ENCODE data around the gene IL10RB. TPM values are rescaled to one million over a fixed set of nuclear protein-coding genes. Genes with fewer than 3 reads are reported as not detected.

The IL10RB gene
- total and polyA plus RNA-seq, 8 donors, result 11.9 to 25.1 (median 14.0) TPM

DNA sequence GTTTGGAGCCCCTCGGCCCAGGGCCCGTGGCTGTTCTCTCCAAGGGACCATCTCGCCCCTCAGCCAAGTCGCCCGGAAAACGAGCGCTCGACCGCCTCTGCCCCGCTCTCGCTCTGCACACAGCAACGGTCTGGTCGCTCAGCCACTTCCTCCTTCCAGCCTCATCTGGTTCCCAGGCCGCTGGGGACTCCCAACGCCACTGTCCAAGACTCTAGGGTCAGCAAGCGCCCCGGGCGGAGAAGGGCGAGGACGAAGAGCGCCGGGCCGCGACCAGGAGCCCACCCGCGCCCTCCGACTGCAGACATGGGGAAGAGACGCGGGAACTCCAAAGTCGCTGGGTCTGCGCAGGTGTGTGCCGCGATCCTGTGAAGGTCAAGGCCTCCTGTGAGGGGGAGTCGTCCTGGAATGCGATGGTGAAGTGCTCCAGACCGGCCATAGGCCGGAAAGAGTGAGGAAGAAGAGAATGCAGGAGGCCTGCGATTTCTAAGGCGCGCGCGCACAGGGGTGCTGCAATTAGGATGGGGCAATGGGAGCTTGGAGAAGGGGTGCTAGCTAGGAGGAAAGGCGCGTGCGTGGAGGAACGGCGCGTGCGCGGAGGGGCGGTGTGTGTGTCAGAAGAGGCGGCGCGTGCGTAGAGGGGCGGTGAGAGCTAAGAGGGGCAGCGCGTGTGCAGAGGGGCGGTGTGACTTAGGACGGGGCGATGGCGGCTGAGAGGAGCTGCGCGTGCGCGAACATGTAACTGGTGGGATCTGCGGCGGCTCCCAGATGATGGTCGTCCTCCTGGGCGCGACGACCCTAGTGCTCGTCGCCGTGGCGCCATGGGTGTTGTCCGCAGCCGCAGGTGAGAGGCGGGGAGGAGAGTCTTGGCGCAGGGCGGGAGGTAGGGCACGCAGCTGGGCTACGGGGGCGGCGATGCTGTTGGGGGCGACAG, 58.4 kb downstream of the IL10RB start, which contains the start of gene IFNAR1:
Gene IFNAR1, plus strand, starts transcription at position 680 of the 931 bp plus-strand sequence. Its CDS starts 86 bp downstream, at position 766.
- 0 to 2% methylated on average over 86 of the region's 86 CpGs for WGBS, 2 donors
- no peaks in the 10 kb centered on the region for H3K36me3 ChIP-seq
- FAIRE-seq, result no peak
- peak; percentile 95 to 100 (median 98) for DNase-seq
- TF ChIP-seq, protein P1, sequence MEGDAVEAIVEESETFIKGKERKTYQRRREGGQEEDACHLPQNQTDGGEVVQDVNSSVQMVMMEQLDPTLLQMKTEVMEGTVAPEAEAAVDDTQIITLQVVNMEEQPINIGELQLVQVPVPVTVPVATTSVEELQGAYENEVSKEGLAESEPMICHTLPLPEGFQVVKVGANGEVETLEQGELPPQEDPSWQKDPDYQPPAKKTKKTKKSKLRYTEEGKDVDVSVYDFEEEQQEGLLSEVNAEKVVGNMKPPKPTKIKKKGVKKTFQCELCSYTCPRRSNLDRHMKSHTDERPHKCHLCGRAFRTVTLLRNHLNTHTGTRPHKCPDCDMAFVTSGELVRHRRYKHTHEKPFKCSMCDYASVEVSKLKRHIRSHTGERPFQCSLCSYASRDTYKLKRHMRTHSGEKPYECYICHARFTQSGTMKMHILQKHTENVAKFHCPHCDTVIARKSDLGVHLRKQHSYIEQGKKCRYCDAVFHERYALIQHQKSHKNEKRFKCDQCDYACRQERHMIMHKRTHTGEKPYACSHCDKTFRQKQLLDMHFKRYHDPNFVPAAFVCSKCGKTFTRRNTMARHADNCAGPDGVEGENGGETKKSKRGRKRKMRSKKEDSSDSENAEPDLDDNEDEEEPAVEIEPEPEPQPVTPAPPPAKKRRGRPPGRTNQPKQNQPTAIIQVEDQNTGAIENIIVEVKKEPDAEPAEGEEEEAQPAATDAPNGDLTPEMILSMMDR (IDR thresholded peaks at IDR 0.05), result no peak
- ATAC-seq, result peak; percentile 95 to 98 (median 97)
- H3K27ac ChIP-seq, result peak within 1 kb of the TSS; percentile 94 to 100 (median 98)
- no peaks in the 10 kb centered on the region for H3K9me3 ChIP-seq
- intact Hi-C loops (cut with DNase I), result no loop called here
- peak within 1 kb of the TSS; percentile 47 to 96 (median 90) for H3K4me3 ChIP-seq
- no peaks in the 10 kb centered on the region for H3K27me3 ChIP-seq
- H3K4me1 ChIP-seq, result peaks cover 0 to 28% (median 15%) of the 10 kb centered on the region in 3 donors

DNA sequence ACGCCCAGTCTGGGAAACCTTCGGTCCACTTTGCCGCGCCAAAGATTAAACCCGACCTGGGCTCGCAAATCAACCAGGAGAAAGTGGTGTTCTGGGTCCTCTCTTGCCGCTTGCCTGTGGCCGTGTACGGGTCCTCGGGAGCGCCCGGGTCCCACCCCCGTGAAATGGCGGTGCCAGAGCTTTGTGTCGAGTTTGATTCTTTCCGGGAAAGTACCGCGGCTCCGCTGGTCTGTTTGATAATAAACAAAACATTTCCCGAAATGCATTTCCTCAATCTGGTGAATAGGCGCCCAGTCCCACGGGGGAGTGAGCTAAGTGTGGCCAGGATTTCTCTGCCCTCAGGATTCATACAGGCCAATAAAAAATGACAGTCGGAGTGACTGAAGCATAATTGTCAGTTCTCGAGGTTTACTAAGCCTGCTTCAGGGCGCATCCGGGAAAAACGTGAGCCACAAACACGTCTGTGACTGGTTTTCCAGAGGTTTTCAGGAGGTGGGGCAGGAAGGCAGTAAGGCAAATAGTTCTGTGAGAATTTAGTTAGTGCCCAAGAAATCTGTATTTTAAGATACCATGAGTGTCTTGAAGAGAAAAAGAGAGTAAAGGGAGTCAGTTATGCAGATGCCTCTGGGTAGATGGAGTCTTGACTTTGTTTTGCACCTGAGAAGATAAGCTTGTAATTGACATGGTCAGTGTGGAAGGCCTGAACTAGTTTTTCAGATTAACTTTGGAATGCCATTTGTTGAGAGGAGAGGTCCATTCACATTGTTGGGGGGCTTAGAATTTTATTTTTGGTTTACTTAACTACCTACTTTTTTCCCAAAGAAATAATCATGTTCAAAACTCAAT, 59.3 kb downstream of the IL10RB start:
- Histone ChIP-seq H3K9me3 (no peaks in the 10 kb centered on the region), H3K4me1 (peaks cover 0 to 28% (median 15%) of the 10 kb centered on the region in 3 donors), H3K27me3 (no peaks in the 10 kb centered on the region), H3K27ac (peak overlapping the region; percentile 94 to 100 (median 98)), H3K4me3 (peak overlapping the region; percentile 47 to 96 (median 90)), H3K36me3 (no peaks in the 10 kb centered on the region)
- 0 to 2% methylated on average over 28 of the region's 28 CpGs for WGBS, 2 donors
- intact Hi-C loops (cut with DNase I), result no loop called here
- peak; percentile 73 to 85 (median 78) for DNase-seq
- ATAC-seq, result peak; percentile 63 to 82 (median 70)
- FAIRE-seq, result no peak
- TF ChIP-seq, protein P1 (IDR thresholded peaks at IDR 0.05), result no peak

DNA sequence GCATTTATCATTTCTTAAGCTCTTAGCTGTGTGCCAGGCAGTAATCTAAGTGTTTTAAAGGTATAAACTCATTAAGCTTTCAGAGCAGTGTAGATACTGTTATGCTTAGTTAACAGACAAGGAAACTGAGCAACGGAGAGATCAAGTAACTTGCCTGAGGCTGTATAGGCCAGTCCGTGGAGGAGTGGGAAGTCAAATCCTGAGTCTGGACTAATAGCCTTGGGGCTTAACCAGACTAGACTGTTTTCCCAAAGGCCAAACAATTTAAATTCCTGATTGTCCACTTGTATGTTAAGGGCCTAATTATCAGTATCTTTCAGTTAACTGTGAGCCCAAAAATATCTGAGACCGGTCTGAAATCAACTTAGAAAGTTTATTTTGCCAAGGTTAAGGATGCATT, 61.2 kb downstream of the IL10RB start:
- Histone ChIP-seq H3K36me3 (peaks cover 0 to 7% (median 0%) of the 10 kb centered on the region in 3 donors), H3K4me1 (peaks cover 0 to 28% (median 15%) of the 10 kb centered on the region in 3 donors), H3K27ac (no peak overlapping the region), H3K9me3 (no peaks in the 10 kb centered on the region), H3K27me3 (no peaks in the 10 kb centered on the region), H3K4me3 (no peak overlapping the region)
- FAIRE-seq (no peak), ATAC-seq (no peak), DNase-seq (no peak)
- 76 to 84% methylated on average over 3 of the region's 3 CpGs for WGBS, 2 donors
- intact Hi-C loops (cut with DNase I), result no loop called here
- TF ChIP-seq, protein P1 (IDR thresholded peaks at IDR 0.05), result no peak

DNA sequence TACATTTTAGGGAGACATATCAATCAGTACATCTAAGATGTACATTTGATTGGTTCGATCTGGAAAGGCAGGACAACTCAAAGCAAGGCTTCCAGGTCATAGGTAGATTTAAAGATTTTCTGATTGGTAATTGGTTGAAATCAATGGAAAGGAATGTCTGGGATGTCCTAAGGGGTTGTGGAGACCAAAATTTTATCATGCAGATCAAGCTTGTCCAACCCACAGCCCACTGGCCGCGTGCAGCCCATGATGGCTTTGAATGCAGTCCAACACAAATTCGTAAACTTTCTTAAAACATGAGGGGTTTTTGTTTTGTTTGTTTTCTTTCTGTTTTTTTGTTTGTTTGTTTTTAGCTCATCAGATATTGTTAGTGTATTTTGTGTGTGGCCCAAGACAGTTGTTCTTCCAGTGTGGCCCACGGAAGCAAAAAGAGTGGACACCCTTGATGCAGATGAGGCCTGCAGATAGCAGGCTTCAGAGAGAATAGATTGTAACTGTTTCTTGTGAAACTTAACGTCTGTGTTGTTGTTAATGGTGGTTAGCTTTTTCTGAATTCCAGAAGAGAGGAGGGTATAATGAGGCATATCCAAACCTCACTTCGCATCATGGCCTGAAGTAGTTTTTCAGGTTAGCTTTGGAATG, 61.7 kb downstream of the IL10RB start:
- intact Hi-C loops (cut with DNase I), result no loop called here
- WGBS, 2 donors, result 91 to 92% methylated on average over 7 of the region's 7 CpGs

More for the DNA sequence above, 61.7 kb downstream of the IL10RB start:
- no peak overlapping the region for H3K4me3 ChIP-seq
- ATAC-seq (no peak), DNase-seq (no peak), FAIRE-seq (no peak)
- no peaks in the 10 kb centered on the region for H3K27me3 ChIP-seq
- no peak overlapping the region for H3K27ac ChIP-seq
- H3K4me1 ChIP-seq, result peaks cover 0 to 28% (median 15%) of the 10 kb centered on the region in 3 donors
- H3K36me3 ChIP-seq, result peaks cover 0 to 7% (median 0%) of the 10 kb centered on the region in 3 donors
- no peaks in the 10 kb centered on the region for H3K9me3 ChIP-seq
- TF ChIP-seq, protein P1 (IDR thresholded peaks at IDR 0.05), result no peak

All from pancreas (tissue), 10 donors.